ENCODE data around the gene SAMM50.

Gene SAMM50

GRCh38 chr22:44012591-44012990 is 57.3 kb downstream of the SAMM50 start:
- no peak for TF ChIP-seq ZFX (IDR thresholded peaks at IDR 0.05; ENCODE audit: borderline replicate concordance)
- TF ChIP-seq CTCF (IDR thresholded peaks at IDR 0.05) = no peak

GRCh38 chr22:44014241-44014640 is 59.0 kb downstream of the SAMM50 start:
- no peak overlapping the region for H3K27ac ChIP-seq

More at GRCh38 chr22:44012591-44012990, 57.3 kb downstream of the SAMM50 start:
- no peak overlapping the region for H3K27ac ChIP-seq

GRCh38 chr22:44016586-44016985 is 61.3 kb downstream of the SAMM50 start:
- peak overlapping the region; percentile 38; the same call in 1 of the 2 replicates for H3K27ac ChIP-seq

More at GRCh38 chr22:44014241-44014640, 59.0 kb downstream of the SAMM50 start:
- no peak for TF ChIP-seq CTCF (IDR thresholded peaks at IDR 0.05)
- no peak for TF ChIP-seq ZFX (IDR thresholded peaks at IDR 0.05; ENCODE audit: borderline replicate concordance)

- no peak overlapping the region for H3K27ac ChIP-seq
- TF ChIP-seq ZFX (IDR thresholded peaks at IDR 0.05; ENCODE audit: borderline replicate concordance) (no peak), CTCF (IDR thresholded peaks at IDR 0.05) (no peak)
Measured at GRCh38 chr22:44018594-44018993, 63.4 kb downstream of the SAMM50 start.

- no peak overlapping the region for H3K27ac ChIP-seq
- TF ChIP-seq ZFX (IDR thresholded peaks at IDR 0.05; ENCODE audit: borderline replicate concordance) (no peak), CTCF (IDR thresholded peaks at IDR 0.05) (no peak)
Measured at GRCh38 chr22:44019416-44019815, 64.2 kb downstream of the SAMM50 start.

GRCh38 chr22:44019846-44020245 is 64.6 kb downstream of the SAMM50 start:
- TF ChIP-seq ZFX (IDR thresholded peaks at IDR 0.05; ENCODE audit: borderline replicate concordance) (no peak), CTCF (IDR thresholded peaks at IDR 0.05) (no peak)
- no peak overlapping the region for H3K27ac ChIP-seq

GRCh38 chr22:44020981-44021380 is 65.7 kb downstream of the SAMM50 start:
- no peak overlapping the region for H3K27ac ChIP-seq
- no peak for TF ChIP-seq CTCF (IDR thresholded peaks at IDR 0.05)
- no peak for TF ChIP-seq ZFX (IDR thresholded peaks at IDR 0.05; ENCODE audit: borderline replicate concordance)

All from 22Rv1 (cell line).